Measurements from ENCODE around the gene KCNJ6.

Gene KCNJ6

DNA sequence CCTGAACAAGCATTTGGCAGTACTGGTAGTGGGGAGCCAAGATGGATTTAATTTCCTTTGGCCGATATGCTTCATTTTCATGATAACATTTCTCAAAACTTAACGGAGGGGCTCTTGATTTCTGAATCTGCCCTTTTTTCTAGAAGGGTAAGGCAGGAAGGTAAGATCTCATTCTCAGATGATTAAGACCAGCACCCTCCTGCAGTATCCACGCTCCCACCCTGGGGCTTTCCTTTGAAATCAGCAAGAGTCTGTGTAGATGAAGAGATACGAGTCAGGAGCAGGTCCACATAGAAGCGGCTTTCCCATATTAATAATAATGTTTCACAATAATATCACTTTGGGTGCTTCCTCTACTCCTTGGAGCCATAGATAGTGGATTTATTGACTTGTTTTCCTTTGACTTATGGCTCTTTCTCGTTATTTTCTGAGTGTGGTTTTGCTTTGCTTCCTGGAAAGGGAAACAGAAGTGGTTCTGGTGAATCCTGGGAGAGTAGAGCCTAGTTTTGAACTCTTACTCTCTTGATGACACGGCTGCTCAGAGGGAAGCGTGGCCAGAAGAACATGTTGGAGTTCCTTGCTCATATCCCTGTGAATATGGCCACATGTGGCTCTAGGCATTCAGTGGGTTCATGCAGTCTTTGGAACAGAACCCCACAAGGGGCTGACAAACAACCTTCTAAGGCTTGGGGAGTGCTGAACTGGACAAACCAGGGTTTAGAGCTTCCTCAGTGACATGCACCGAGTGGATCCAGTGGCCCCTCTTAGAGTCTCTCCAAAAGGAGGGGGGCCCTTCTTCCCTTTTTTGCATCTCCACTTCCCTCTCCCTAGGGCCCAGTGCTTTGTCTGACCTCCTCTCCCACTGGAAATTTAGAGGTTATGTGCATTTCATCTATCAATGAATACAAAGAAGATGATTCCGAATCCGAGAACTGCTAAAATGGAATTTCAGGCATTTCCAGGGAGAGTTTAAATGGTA, 354.0 kb downstream of the KCNJ6 start:
- TF ChIP-seq, protein P1, sequence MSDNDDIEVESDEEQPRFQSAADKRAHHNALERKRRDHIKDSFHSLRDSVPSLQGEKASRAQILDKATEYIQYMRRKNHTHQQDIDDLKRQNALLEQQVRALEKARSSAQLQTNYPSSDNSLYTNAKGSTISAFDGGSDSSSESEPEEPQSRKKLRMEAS (IDR thresholded peaks at IDR 0.05; ENCODE audit: low read depth, low read length): no peak
- TF ChIP-seq MYC (IDR thresholded peaks at IDR 0.05; ENCODE audit: low read depth, low read length) (no peak), CTCF (IDR thresholded peaks at IDR 0.05; ENCODE audit: low read depth, low read length) (no peak), POLR2A (IDR thresholded peaks at IDR 0.05; ENCODE audit: extremely low read depth, insufficient read length) (no peak)
- no peak for DNase-seq (ENCODE audit: low read depth)
- no peak overlapping the region for H3K4me3 ChIP-seq (ENCODE audit: low read depth, low read length)

- no peak for DNase-seq (ENCODE audit: low read depth)
- H3K4me3 ChIP-seq (ENCODE audit: low read depth, low read length): no peak overlapping the region
- no peak for TF ChIP-seq MYC (IDR thresholded peaks at IDR 0.05; ENCODE audit: low read depth, low read length)
- no peak for TF ChIP-seq POLR2A (IDR thresholded peaks at IDR 0.05; ENCODE audit: extremely low read depth, insufficient read length)
- TF ChIP-seq, protein P1 (IDR thresholded peaks at IDR 0.05; ENCODE audit: low read depth, low read length): no peak
- no peak for TF ChIP-seq CTCF (IDR thresholded peaks at IDR 0.05; ENCODE audit: low read depth, low read length)
Measured at GRCh38 chr21:37561506-37561905, 354.8 kb downstream of the KCNJ6 start.

- no peak for DNase-seq (ENCODE audit: low read depth)
- H3K4me3 ChIP-seq (ENCODE audit: low read depth, low read length): no peak overlapping the region
- TF ChIP-seq MYC (IDR thresholded peaks at IDR 0.05; ENCODE audit: low read depth, low read length) (no peak), CTCF (IDR thresholded peaks at IDR 0.05; ENCODE audit: low read depth, low read length) (no peak), POLR2A (IDR thresholded peaks at IDR 0.05; ENCODE audit: extremely low read depth, insufficient read length) (no peak)
- TF ChIP-seq, protein P1 (IDR thresholded peaks at IDR 0.05; ENCODE audit: low read depth, low read length): no peak
Measured at GRCh38 chr21:37560385-37560784, 355.9 kb downstream of the KCNJ6 start.

- DNase-seq (ENCODE audit: low read depth): no peak
- TF ChIP-seq MYC (IDR thresholded peaks at IDR 0.05; ENCODE audit: low read depth, low read length): no peak
- TF ChIP-seq, protein P1 (IDR thresholded peaks at IDR 0.05; ENCODE audit: low read depth, low read length): no peak
- no peak for TF ChIP-seq POLR2A (IDR thresholded peaks at IDR 0.05; ENCODE audit: extremely low read depth, insufficient read length)
- no peak overlapping the region for H3K4me3 ChIP-seq (ENCODE audit: low read depth, low read length)
Measured at GRCh38 chr21:37558676-37559211, 357.5 kb downstream of the KCNJ6 start.
